HepG2 (cell line): ENCODE results near the gene GOT1. TPM values are rescaled to one million over a fixed set of nuclear protein-coding genes. Genes with fewer than 3 reads are reported as not detected.

ENCODE experiments used
- ATAC-seq: fragments of 200-7000 bp; cut with Tn5 transposase; 3 replicates; pipeline ENCODE4 v1.9.1; 2020; ENCODE audit warnings: mild to moderate bottlenecking, moderate library complexity
- BruUV-seq: library from RNA; stranded (reverse); fragments of 400-500 nt; replicated peaks from 2 replicates; lab custom pipeline; 2021; lab: Mats Ljungman, UMichigan
- CTCF ChIA-PET: fragments of 300-600 bp; formaldehyde crosslinking; extraction: SDS; loops from one replicate; lab custom pipeline; 2021; ENCODE audit warnings: low total read pairs, inconsistent platforms, low intra/inter-chr PET ratio; lab: Yijun Ruan, JAX
- POLR2A ChIA-PET: fragments of 350-600 bp; sonication (Branson Sonifier 250); formaldehyde crosslinking; loops from one replicate; lab custom pipeline; 2020; ENCODE audit warnings: antibody characterized with exemption, inconsistent platforms; lab: Yijun Ruan, JAX
- DNase-seq: peaks from one replicate; pipeline ENCODE4 v3.0.0-alpha.2; 2015; ENCODE audit warnings: low spot score
- FAIRE-seq: peaks from 3 replicates; lab custom pipeline; 2011; peaks lifted over from hg19 to GRCh38; lab: Jason Lieb, UNC
- H2AFZ ChIP-seq: one replicate; pipeline ENCODE4 v1.6.1; 2011; ENCODE audit warnings: low read length, inconsistent platforms
- H3K27ac ChIP-seq: fragments of 300-600 bp; 3 replicates; pipeline ENCODE4 v1.8.0; 2011; ENCODE audit warnings: mixed run types, mild to moderate bottlenecking, mixed read lengths, low read length, inconsistent platforms; ENCODE audit not compliant: insufficient read depth; ENCODE audit errors: extremely low read length
- H3K27me3 ChIP-seq, 2 experiments: fragments of 200-600 bp in 1 of 2; 2 replicates in 1 of 2; 3 replicates in 1 of 2; pipeline versions ENCODE4 v1.6.0 to v1.8.0; 2011; ENCODE audit warnings: low read length in 2 of 2, mild to moderate bottlenecking in 2 of 2, moderate library complexity in 2 of 2, inconsistent platforms in 1 of 2; ENCODE audit not compliant: insufficient read depth in 2 of 2, control insufficient read depth in 1 of 2
- H3K36me3 ChIP-seq, 2 experiments: fragments of 200-600 bp in 1 of 2; replicated peaks in 1 of 2; 2 replicates in 1 of 2; 3 replicates in 1 of 2; pipeline versions ENCODE4 v1.5.1 to v1.8.0; 2011; ENCODE audit warnings: low read length in 2 of 2, inconsistent platforms in 1 of 2; ENCODE audit not compliant: insufficient read depth in 2 of 2, control insufficient read depth in 1 of 2
- H3K4me1 ChIP-seq: 2 replicates; pipeline ENCODE4 v1.5.1; 2012; ENCODE audit warnings: low read length, inconsistent platforms; ENCODE audit not compliant: insufficient read depth
- H3K4me2 ChIP-seq: 2 replicates; pipeline ENCODE4 v1.6.0; 2011; ENCODE audit warnings: low read depth, low read length, inconsistent platforms
- H3K4me3 ChIP-seq, 3 experiments: fragments of 200-600 bp in 1 of 3; sonication (generic), shearing (Covaris generic) in 1 of 3; replicated peaks in 1 of 3; 2 replicates each; pipeline ENCODE4 v1.5.1; 2011 to 2016; ENCODE audit warnings: low read length in 3 of 3, inconsistent platforms in 2 of 3, low read depth in 2 of 3, mild to moderate bottlenecking in 2 of 3, control low read depth in 1 of 3, mixed read lengths in 1 of 3; ENCODE audit not compliant: insufficient read depth in 1 of 3
- H3K79me2 ChIP-seq: one replicate; pipeline ENCODE4 v1.6.1; 2011; ENCODE audit warnings: low read length, inconsistent platforms; ENCODE audit not compliant: insufficient read depth
- H3K9ac ChIP-seq: 2 replicates; pipeline ENCODE4 v1.6.0; 2011; ENCODE audit warnings: mild to moderate bottlenecking, low read depth, low read length, inconsistent platforms; ENCODE audit not compliant: insufficient read depth
- H3K9me3 ChIP-seq: 2 replicates; pipeline ENCODE4 v1.5.1; 2012; ENCODE audit warnings: mild to moderate bottlenecking, low read length
- H4K20me1 ChIP-seq: 2 replicates; pipeline ENCODE4 v1.6.0; 2011; ENCODE audit warnings: inconsistent platforms, mild to moderate bottlenecking, low read length, moderate library complexity; ENCODE audit not compliant: insufficient read depth
- ADNP ChIP-seq: sonication (generic); formaldehyde crosslinking; IDR thresholded peaks from 2 replicates; pipeline ENCODE4 v1.4.0; 2020; ENCODE audit warnings: missing genetic modification reagents
- ARNT ChIP-seq: fragments of 450-650 bp; IDR thresholded peaks from 2 replicates; pipeline ENCODE4 v1.6.1; 2017
- DNMT3B ChIP-seq: conservative IDR thresholded peaks from 2 replicates; pipeline ENCODE4 v1.6.1; 2016; ENCODE audit warnings: missing biosample characterization, control low read depth
- FUBP1 ChIP-seq: sonication (generic); formaldehyde crosslinking; IDR thresholded peaks from 2 replicates; pipeline ENCODE4 v1.5.1; 2020; ENCODE audit warnings: missing genetic modification reagents, mild to moderate bottlenecking, borderline replicate concordance
- HDAC2 ChIP-seq: sonication (generic); formaldehyde crosslinking; IDR thresholded peaks from 2 replicates; pipeline ENCODE4 v1.4.0; 2020; ENCODE audit warnings: missing genetic modification reagents
- NFKBIZ ChIP-seq: IDR thresholded peaks from 2 replicates; pipeline ENCODE4 v1.6.1; 2018; ENCODE audit warnings: missing genetic modification reagents, missing compliant biosample characterization
- NR3C1 ChIP-seq: sonication (generic); formaldehyde crosslinking; IDR thresholded peaks from 2 replicates; pipeline ENCODE4 v1.4.0; 2020; ENCODE audit warnings: missing genetic modification reagents
- PHB2 ChIP-seq: fragments of 450-650 bp; IDR thresholded peaks from 2 replicates; pipeline ENCODE4 v1.6.1; 2018; ENCODE audit not compliant: partially characterized antibody
- SKI ChIP-seq: fragments of 450-650 bp; IDR thresholded peaks from one replicate; pipeline ENCODE4 v1.6.1; 2018; ENCODE audit warnings: mild to moderate bottlenecking; ENCODE audit not compliant: partially characterized antibody
- SSRP1 ChIP-seq: IDR thresholded peaks from 2 replicates; pipeline ENCODE4 v1.6.1; 2016; ENCODE audit warnings: control low read depth
- TFE3 ChIP-seq: IDR thresholded peaks from 2 replicates; pipeline ENCODE4 v1.6.1; 2016
- YEATS4 ChIP-seq: sonication (generic); formaldehyde crosslinking; IDR thresholded peaks from 2 replicates; pipeline ENCODE4 v1.4.0; 2020; ENCODE audit warnings: missing genetic modification reagents, borderline replicate concordance
- ZBTB20 ChIP-seq: sonication (generic); formaldehyde crosslinking; IDR thresholded peaks from 2 replicates; pipeline ENCODE4 v1.8.1; 2023; ENCODE audit warnings: missing genetic modification reagents, low read depth, mild to moderate bottlenecking, borderline replicate concordance
- ZFAT ChIP-seq: sonication (generic); formaldehyde crosslinking; conservative IDR thresholded peaks from 2 replicates; pipeline ENCODE4 v1.8.1; 2023; ENCODE audit warnings: missing genetic modification reagents, inconsistent platforms
- ZNF260 ChIP-seq: sonication (generic); formaldehyde crosslinking; IDR thresholded peaks from 2 replicates; pipeline ENCODE4 v1.4.0; 2020; ENCODE audit warnings: missing genetic modification reagents, low read depth, mild to moderate bottlenecking, borderline replicate concordance
- ZNF605 ChIP-seq: sonication (generic); formaldehyde crosslinking; IDR thresholded peaks from 2 replicates; pipeline ENCODE4 v1.8.0; 2022; ENCODE audit warnings: mild to moderate bottlenecking, missing genetic modification reagents
- ZNF780A ChIP-seq: sonication (generic); formaldehyde crosslinking; IDR thresholded peaks from 2 replicates; pipeline ENCODE4 v1.8.0; 2022; ENCODE audit warnings: mild to moderate bottlenecking, missing genetic modification reagents, moderate library complexity
- ZNF782 ChIP-seq: sonication (generic); formaldehyde crosslinking; IDR thresholded peaks from 2 replicates; pipeline ENCODE4 v1.4.0; 2020; ENCODE audit warnings: missing genetic modification reagents, mild to moderate bottlenecking, borderline replicate concordance
- ZNF839 ChIP-seq: sonication (generic); formaldehyde crosslinking; IDR thresholded peaks from 2 replicates; pipeline ENCODE4 v1.4.0; 2020; ENCODE audit warnings: missing genetic modification reagents, mild to moderate bottlenecking, borderline replicate concordance
- WGBS: methylation state at CpG from one replicate; pipeline ENCODE4 v1.1.6; 2017; ENCODE audit warnings: low lambda C conversion rate; 5-methylcytosine and 5-hydroxymethylcytosine counted together
- in situ Hi-C: cut with HindIII; loops from 2 replicates; pipeline ENCODE4 v1.10.0; 2017; ENCODE audit warnings: low pct_unique_long_range_greater_than_20kb; ENCODE audit not compliant: extremely low pct_ligation_motif_present
- intact Hi-C: fragments of 100-400 bp; cut with micrococcal nuclease; formaldehyde crosslinking; loops from one replicate; pipeline ENCODE4 v1.10.0; 2022; ENCODE audit not compliant: unreplicated experiment
- polyA plus RNA-seq, 8 experiments: library from polyadenylated mRNA; depleted of rRNA in 3 of 8; stranded (reverse) in 7 of 8; unstranded in 1 of 8; fragments of >200 nt; fragmentation: Illumina TruSeq in 4 of 8; extraction: Trizol in 4 of 8; gene quantifications; 2 replicates each; pipeline versions ENCODE4 v1.2.1 to v1.2.3, GENCODE V29; 2011 to 2016; ENCODE audit warnings: low read depth in 4 of 8, missing spikeins in 1 of 8, mixed read lengths in 1 of 8; ENCODE audit not compliant: insufficient read depth in 1 of 8
- total RNA-seq, 5 experiments: library from RNA; depleted of rRNA; stranded (reverse); fragments of >200 nt; fragmentation: Illumina TruSeq; extraction: Trizol; gene quantifications; 2 replicates each; pipeline ENCODE4 v1.2.3, GENCODE V29; 2016; ENCODE audit warnings: low read depth in 1 of 5

GOT1 gene
- total and polyA plus RNA-seq, 2 of the 13 experiments (the other 11 are each of a cell fraction or from before 2014, with no cell fraction given) = 81.2 to 102 TPM

GRCh38 chr10:99365311-99365710 lies 65.1 kb downstream of the GOT1 start:
- ChIA-PET CTCF (no interaction called here), POLR2A (no interaction called here)
- H3K27ac ChIP-seq = no peak overlapping the region
- no peak for DNase-seq
- H3K4me2 ChIP-seq = no peak overlapping the region
- H3K36me3 ChIP-seq = peaks cover 0 to 5% of the 10 kb centered on the region in 2 experiments; a peak in 1 of 5 replicates
- peaks cover 24% of the 10 kb centered on the region; the same call in 1 of the 2 replicates for H3K4me1 ChIP-seq
- intact Hi-C loops = no loop called here
- no peaks in the 10 kb centered on the region for H4K20me1 ChIP-seq
- no peak for TF ChIP-seq YEATS4 (CRISPR knock-in tag)
- TF ChIP-seq ZNF782 (CRISPR knock-in tag) = no peak
- no peak for TF ChIP-seq ZFAT (CRISPR knock-in tag)
- no peak for TF ChIP-seq HDAC2 (CRISPR knock-in tag)
- no peak for TF ChIP-seq SKI
- no peak for TF ChIP-seq TFE3
- no TSS peak for BruUV-seq
- no peaks in the 10 kb centered on the region for H3K27me3 ChIP-seq
- no peak overlapping the region for H3K9ac ChIP-seq
- no peaks in the 10 kb centered on the region for H3K9me3 ChIP-seq
- H2AFZ ChIP-seq = no peak overlapping the region
- no peak for ATAC-seq
- in situ Hi-C loops = no loop called here
- WGBS = 43% methylated on average over 1 of the region's 1 CpG
- no peaks in the 10 kb centered on the region for H3K79me2 ChIP-seq
- H3K4me3 ChIP-seq = no peak overlapping the region
- FAIRE-seq = no peak

- Histone ChIP-seq H3K4me1 (peaks cover 18% of the 10 kb centered on the region; the same call in 1 of the 2 replicates), H3K27ac (no peak overlapping the region), H2AFZ (no peak overlapping the region), H3K79me2 (no peaks in the 10 kb centered on the region), H3K27me3 (no peaks in the 10 kb centered on the region), H3K36me3 (peaks cover 0 to 8% of the 10 kb centered on the region in 2 experiments; a peak in 1 of 5 replicates), H3K9me3 (no peaks in the 10 kb centered on the region), H4K20me1 (no peaks in the 10 kb centered on the region), H3K4me2 (no peak overlapping the region), H3K9ac (no peak overlapping the region), H3K4me3 (no peak overlapping the region)
- CTCF ChIA-PET = no interaction called here
- in situ Hi-C loops (no loop called here), intact Hi-C loops (no loop called here)
- FAIRE-seq (no peak), ATAC-seq (no peak), DNase-seq (no peak)
- BruUV-seq = no TSS peak
- POLR2A ChIA-PET = no interaction called here
- 76% methylated on average over 4 of the region's 4 CpGs for WGBS
- TF ChIP-seq ZNF780A (CRISPR knock-in tag) (no peak), ZNF839 (CRISPR knock-in tag) (no peak), ADNP (CRISPR knock-in tag) (no peak), ZNF605 (CRISPR knock-in tag) (no peak), ARNT (no peak), PHB2 (no peak), SSRP1 (CRISPR knock-in tag) (no peak), NR3C1 (CRISPR knock-in tag) (no peak), NFKBIZ (no peak), ZBTB20 (CRISPR knock-in tag) (no peak), ZNF260 (no peak), DNMT3B (no peak), FUBP1 (CRISPR knock-in tag) (no peak)
Observed at GRCh38 chr10:99364125-99364524, 66.3 kb downstream of the GOT1 start.
